ENCODE measurements around the gene GRID1.

The GRID1 gene

GRCh38 chr10:86037096-86037495 is 329.5 kb downstream of the GRID1 start:
- Histone ChIP-seq H2AFZ (ENCODE audit: low read length) (no peak overlapping the region), H3K9me3 (replicated peaks; ENCODE audit: insufficient read depth, low read length) (no peaks in the 10 kb centered on the region), H3K36me3 (replicated peaks; ENCODE audit: insufficient read depth, low read length) (no peaks in the 10 kb centered on the region), H3K9ac (ENCODE audit: low read length) (no peak overlapping the region), H3K27me3 (replicated peaks; ENCODE audit: insufficient read depth, low read length) (no peaks in the 10 kb centered on the region), H3K79me2 (ENCODE audit: low read length) (no peaks in the 10 kb centered on the region), H3K4me1 (ENCODE audit: low read length) (no peaks in the 10 kb centered on the region), H4K20me1 (ENCODE audit: insufficient read depth, low read length) (no peaks in the 10 kb centered on the region), H3K4me2 (ENCODE audit: low read depth, low read length) (no peak overlapping the region), H3F3A (ENCODE audit: insufficient read depth, low read length) (no peaks in the 10 kb centered on the region), H3K27ac (ENCODE audit: low read length) (no peak overlapping the region), H3K4me3 (ENCODE audit: low read length) (no peak overlapping the region), H3K9me2 (replicated peaks; ENCODE audit: insufficient read depth, low read length) (no peaks in the 10 kb centered on the region)
- DNase-seq, result no peak
- TF ChIP-seq EZH2 (optimal IDR thresholded peaks at IDR 0.05; ENCODE audit: low read depth, low read length) (no peak), CTCF (IDR thresholded peaks at IDR 0.05; ENCODE audit: low read length) (no peak)

- Histone ChIP-seq H3K9ac (ENCODE audit: low read length) (no peak overlapping the region), H3K4me1 (ENCODE audit: low read length) (no peaks in the 10 kb centered on the region), H3K27ac (ENCODE audit: low read length) (no peak overlapping the region), H2AFZ (ENCODE audit: low read length) (no peak overlapping the region), H3K9me3 (replicated peaks; ENCODE audit: insufficient read depth, low read length) (no peaks in the 10 kb centered on the region), H4K20me1 (ENCODE audit: insufficient read depth, low read length) (no peaks in the 10 kb centered on the region), H3K36me3 (replicated peaks; ENCODE audit: insufficient read depth, low read length) (no peaks in the 10 kb centered on the region), H3K9me2 (replicated peaks; ENCODE audit: insufficient read depth, low read length) (no peaks in the 10 kb centered on the region), H3K4me3 (ENCODE audit: low read length) (no peak overlapping the region), H3F3A (ENCODE audit: insufficient read depth, low read length) (no peaks in the 10 kb centered on the region), H3K4me2 (ENCODE audit: low read depth, low read length) (no peak overlapping the region), H3K79me2 (ENCODE audit: low read length) (no peaks in the 10 kb centered on the region), H3K27me3 (replicated peaks; ENCODE audit: insufficient read depth, low read length) (no peaks in the 10 kb centered on the region)
- no peak for DNase-seq
- TF ChIP-seq EZH2phosphoT487 (IDR thresholded peaks at IDR 0.05; ENCODE audit: low read length) (no peak), EZH2 (optimal IDR thresholded peaks at IDR 0.05; ENCODE audit: low read depth, low read length) (no peak), CTCF (IDR thresholded peaks at IDR 0.05; ENCODE audit: low read length) (no peak)
These were observed 330.1 kb downstream of the GRID1 start for GRCh38 chr10:86036544-86036831.

GRCh38 chr10:86035791-86036543 is 330.6 kb downstream of the GRID1 start:
- no peak overlapping the region for H3K4me3 ChIP-seq (ENCODE audit: low read length)
- H3K36me3 ChIP-seq (replicated peaks; ENCODE audit: insufficient read depth, low read length), result no peaks in the 10 kb centered on the region
- TF ChIP-seq CTCF (IDR thresholded peaks at IDR 0.05; ENCODE audit: low read length) (no peak), EZH2phosphoT487 (IDR thresholded peaks at IDR 0.05; ENCODE audit: low read length) (no peak), EZH2 (optimal IDR thresholded peaks at IDR 0.05; ENCODE audit: low read depth, low read length) (no peak)
- no peaks in the 10 kb centered on the region for H3K9me2 ChIP-seq (replicated peaks; ENCODE audit: insufficient read depth, low read length)
- H3K9ac ChIP-seq (ENCODE audit: low read length), result no peak overlapping the region
- DNase-seq, result no peak
- no peak overlapping the region for H3K4me2 ChIP-seq (ENCODE audit: low read depth, low read length)
- no peaks in the 10 kb centered on the region for H3K79me2 ChIP-seq (ENCODE audit: low read length)
- H3F3A ChIP-seq (ENCODE audit: insufficient read depth, low read length), result no peaks in the 10 kb centered on the region
- H2AFZ ChIP-seq (ENCODE audit: low read length), result no peak overlapping the region
- H3K9me3 ChIP-seq (replicated peaks; ENCODE audit: insufficient read depth, low read length), result no peaks in the 10 kb centered on the region
- H3K27me3 ChIP-seq (replicated peaks; ENCODE audit: insufficient read depth, low read length), result no peaks in the 10 kb centered on the region
- H4K20me1 ChIP-seq (ENCODE audit: insufficient read depth, low read length), result no peaks in the 10 kb centered on the region
- H3K27ac ChIP-seq (ENCODE audit: low read length), result no peak overlapping the region
- H3K4me1 ChIP-seq (ENCODE audit: low read length), result no peaks in the 10 kb centered on the region
